ENCODE data around the gene RSPH3. TPM values are rescaled to one million over a fixed set of nuclear protein-coding genes. Genes with fewer than 3 reads are reported as not detected.

The RSPH3 gene, protein sequence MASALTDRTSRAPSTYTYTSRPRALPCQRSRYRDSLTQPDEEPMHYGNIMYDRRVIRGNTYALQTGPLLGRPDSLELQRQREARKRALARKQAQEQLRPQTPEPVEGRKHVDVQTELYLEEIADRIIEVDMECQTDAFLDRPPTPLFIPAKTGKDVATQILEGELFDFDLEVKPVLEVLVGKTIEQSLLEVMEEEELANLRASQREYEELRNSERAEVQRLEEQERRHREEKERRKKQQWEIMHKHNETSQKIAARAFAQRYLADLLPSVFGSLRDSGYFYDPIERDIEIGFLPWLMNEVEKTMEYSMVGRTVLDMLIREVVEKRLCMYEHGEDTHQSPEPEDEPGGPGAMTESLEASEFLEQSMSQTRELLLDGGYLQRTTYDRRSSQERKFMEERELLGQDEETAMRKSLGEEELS
- total RNA-seq, result 6.6 and 6.9 TPM in 2 replicates

GRCh38 chr6:158999666-159000403 is at the start of gene RSPH3:
Gene RSPH3, minus strand, starts transcription at chr6:159000202. Its CDS starts 652 bp downstream, at chr6:158999550.

GRCh38 chr6:159044899-159045727 is 45.1 kb upstream of the RSPH3 start, which contains the start of gene TAGAP:
Gene TAGAP, minus strand, starts transcription at chr6:159044991. Its CDS starts 845 bp downstream, at chr6:159044146.

Other genes starting within 250 kb of the RSPH3 start
- 28.2 and 67.6 TPM in 2 replicates for gene EZR, start 180.8 kb downstream of the RSPH3 start, total RNA-seq
- not detected in 2 replicates for gene TAGAP, start 44.8 kb upstream of the RSPH3 start, total RNA-seq
- 0.46 and 1.1 TPM in 2 replicates for gene FNDC1, start 169.2 kb upstream of the RSPH3 start, total RNA-seq